Right atrium auricular region (tissue), 2 donors: Measurements from ENCODE around the gene LHX1. TPM values are rescaled to one million over a fixed set of nuclear protein-coding genes. Genes with fewer than 3 reads are reported as not detected.

Experiments used
- DNase-seq: peaks from one replicate; pipeline ENCODE4 v3.0.0-alpha.2; 2019; ENCODE audit warnings: low spot score
- H3K27ac ChIP-seq, 2 donors: fragments of 200-600 bp; sonication (generic); 1 replicate in 1 of 2; 2 replicates in 1 of 2; pipeline ENCODE4 v1.5.1; 2016 to 2019
- H3K27me3 ChIP-seq, 2 donors: fragments of 200-600 bp; sonication (generic); one replicate each; pipeline versions ENCODE4 v1.5.1 to v1.6.0; 2017 to 2019
- H3K36me3 ChIP-seq: fragments of 200-600 bp; sonication (generic); one replicate; pipeline ENCODE4 v1.5.1; 2016
- H3K4me1 ChIP-seq, 2 donors: fragments of 200-600 bp; sonication (generic); one replicate each; pipeline versions ENCODE4 v1.5.1 to v1.6.0; 2017 to 2019
- H3K4me3 ChIP-seq, 2 donors: fragments of 200-600 bp; sonication (generic); 1 replicate in 1 of 2; 2 replicates in 1 of 2; pipeline ENCODE4 v1.5.1; 2017 to 2019; ENCODE audit warnings: mild to moderate bottlenecking in 1 of 2, moderate library complexity in 1 of 2
- H3K9me3 ChIP-seq, 2 donors: fragments of 200-600 bp; sonication (generic); one replicate each; pipeline ENCODE4 v1.5.1; 2019
- CTCF ChIP-seq, 2 donors: fragments of 200-600 bp; sonication (generic); IDR thresholded peaks; one replicate each; pipeline ENCODE4 v1.5.1; 2019; ENCODE audit warnings: antibody characterized with exemption in 2 of 2
- total RNA-seq, 2 donors: library from RNA; depleted of rRNA; stranded (reverse); fragments of >200 nt; gene quantifications; one replicate each; pipeline ENCODE4 v1.1.0, GENCODE V29; 2016

The LHX1 gene
- total RNA-seq, 2 donors from 2014 or later: not detected

- Histone ChIP-seq H3K4me1 (peaks cover 0 to 23% of the 10 kb centered on the region in 2 donors), H3K4me3 (no peak overlapping the region), H3K27ac (no peak overlapping the region), H3K36me3 (peaks cover 38% of the 10 kb centered on the region), H3K9me3 (no peaks in the 10 kb centered on the region), H3K27me3 (peaks cover 5 to 8% of the 10 kb centered on the region in 2 donors)
- TF ChIP-seq CTCF (IDR thresholded peaks at IDR 0.05): no peak
- DNase-seq: no peak
Measured at GRCh38 chr17:36951084-36951789, 14.0 kb downstream of the LHX1 start.

GRCh38 chr17:36971508-36971907 lies 34.2 kb downstream of the LHX1 start:
- Histone ChIP-seq H3K27ac (no peak overlapping the region), H3K36me3 (no peaks in the 10 kb centered on the region), H3K4me1 (no peaks in the 10 kb centered on the region), H3K4me3 (no peak overlapping the region), H3K27me3 (no peaks in the 10 kb centered on the region), H3K9me3 (no peaks in the 10 kb centered on the region)
- no peak for TF ChIP-seq CTCF (IDR thresholded peaks at IDR 0.05)
- no peak for DNase-seq

- no peaks in the 10 kb centered on the region for H3K9me3 ChIP-seq
- no peak overlapping the region for H3K27ac ChIP-seq
- H3K27me3 ChIP-seq: no peaks in the 10 kb centered on the region
- no peak for DNase-seq
- H3K4me1 ChIP-seq: no peaks in the 10 kb centered on the region
- no peak for TF ChIP-seq CTCF (IDR thresholded peaks at IDR 0.05)
- H3K4me3 ChIP-seq: no peak overlapping the region
- H3K36me3 ChIP-seq: no peaks in the 10 kb centered on the region
Measured at GRCh38 chr17:36972186-36972700, 35.0 kb downstream of the LHX1 start.

- TF ChIP-seq CTCF (IDR thresholded peaks at IDR 0.05): no peak
- Histone ChIP-seq H3K4me1 (no peaks in the 10 kb centered on the region), H3K27ac (no peak overlapping the region), H3K9me3 (no peaks in the 10 kb centered on the region), H3K27me3 (no peaks in the 10 kb centered on the region), H3K4me3 (no peak overlapping the region), H3K36me3 (no peaks in the 10 kb centered on the region)
- DNase-seq: no peak
Measured at GRCh38 chr17:36972905-36973304, 35.6 kb downstream of the LHX1 start.

GRCh38 chr17:36975922-36976515 lies 38.7 kb downstream of the LHX1 start:
- Histone ChIP-seq H3K36me3 (no peaks in the 10 kb centered on the region), H3K27me3 (no peaks in the 10 kb centered on the region), H3K4me1 (peaks cover 0 to 7% of the 10 kb centered on the region in 2 donors), H3K27ac (no peak overlapping the region), H3K4me3 (no peak overlapping the region), H3K9me3 (no peaks in the 10 kb centered on the region)
- TF ChIP-seq CTCF (IDR thresholded peaks at IDR 0.05): no peak
- no peak for DNase-seq
